MM.1S (cell line): ENCODE data around the gene MED15.
"Not testable (repeated sequence)": the region's sequence is repeated elsewhere in the genome, so short reads cannot be mapped to it uniquely, and the experiment has no call there.

Experiments used
- DNase-seq: peaks from one replicate; pipeline ENCODE4 v3.0.0-alpha.2; 2015
- H2AFZ ChIP-seq: fragments of 300-600 bp; sonication (generic); 2 replicates; pipeline ENCODE4 v1.6.0; 2016; ENCODE audit warnings: antibody characterized with exemption, low read length
- H3F3A ChIP-seq: fragments of 300-600 bp; sonication (generic); 2 replicates; pipeline ENCODE4 v1.6.1; 2016; ENCODE audit warnings: mild to moderate bottlenecking, antibody characterized with exemption, low read length, moderate library complexity, mixed read lengths; ENCODE audit not compliant: insufficient read depth
- H3K27ac ChIP-seq: fragments of 300-600 bp; sonication (generic); 2 replicates; pipeline ENCODE4 v1.5.1; 2016; ENCODE audit warnings: mild to moderate bottlenecking, low read length
- H3K27me3 ChIP-seq: fragments of 300-600 bp; sonication (generic); replicated peaks from 2 replicates; pipeline ENCODE4 v1.6.0; 2016; ENCODE audit warnings: low read length; ENCODE audit not compliant: insufficient read depth
- H3K36me3 ChIP-seq: fragments of 300-600 bp; sonication (generic); replicated peaks from 2 replicates; pipeline ENCODE4 v1.6.1; 2016; ENCODE audit warnings: mild to moderate bottlenecking, low read length, mixed read lengths; ENCODE audit not compliant: insufficient read depth
- H3K4me1 ChIP-seq: fragments of 300-600 bp; sonication (generic); 2 replicates; pipeline ENCODE4 v1.6.1; 2016; ENCODE audit warnings: low read length, mixed read lengths
- H3K4me2 ChIP-seq: fragments of 300-600 bp; sonication (generic); 2 replicates; pipeline ENCODE4 v1.6.0; 2016; ENCODE audit warnings: low read depth, low read length
- H3K4me3 ChIP-seq: fragments of 300-600 bp; sonication (generic); 2 replicates; pipeline ENCODE4 v1.5.1; 2016; ENCODE audit warnings: low read length, mixed read lengths
- H3K79me2 ChIP-seq: fragments of 300-600 bp; sonication (generic); 2 replicates; pipeline ENCODE4 v1.6.1; 2016; ENCODE audit warnings: mixed run types, low read length, mixed read lengths
- H3K9ac ChIP-seq: fragments of 300-600 bp; sonication (generic); 2 replicates; pipeline ENCODE4 v1.6.1; 2016; ENCODE audit warnings: low read length, mixed read lengths
- H3K9me2 ChIP-seq: fragments of 300-600 bp; sonication (generic); replicated peaks from 2 replicates; pipeline ENCODE4 v1.6.1; 2016; ENCODE audit warnings: mild to moderate bottlenecking, low read length, mixed read lengths; ENCODE audit not compliant: insufficient read depth
- H3K9me3 ChIP-seq: fragments of 300-600 bp; sonication (generic); replicated peaks from 2 replicates; pipeline ENCODE4 v1.6.1; 2016; ENCODE audit warnings: mild to moderate bottlenecking, low read length, mixed read lengths; ENCODE audit not compliant: insufficient read depth
- H4K20me1 ChIP-seq: fragments of 300-600 bp; sonication (generic); 2 replicates; pipeline ENCODE4 v1.6.1; 2016; ENCODE audit warnings: mild to moderate bottlenecking, low read length, moderate library complexity, mixed read lengths; ENCODE audit not compliant: insufficient read depth
- EZH2 ChIP-seq: fragments of 300-600 bp; sonication (generic); optimal IDR thresholded peaks from 2 replicates; pipeline ENCODE3; 2017; ENCODE audit warnings: low read depth, mild to moderate bottlenecking, antibody characterized with exemption, low read length, mixed read lengths
- EZH2phosphoT487 ChIP-seq: fragments of 300-600 bp; sonication (generic); IDR thresholded peaks from 2 replicates; pipeline ENCODE4 v1.6.1; 2018; ENCODE audit warnings: antibody characterized with exemption, low read length
- TF ChIP-seq, protein P1 (sequence below): fragments of 300-600 bp; sonication (generic); IDR thresholded peaks from 2 replicates; pipeline ENCODE4 v1.5.1; 2016; ENCODE audit warnings: antibody characterized with exemption, low read length, mixed read lengths

The MED15 gene

DNA sequence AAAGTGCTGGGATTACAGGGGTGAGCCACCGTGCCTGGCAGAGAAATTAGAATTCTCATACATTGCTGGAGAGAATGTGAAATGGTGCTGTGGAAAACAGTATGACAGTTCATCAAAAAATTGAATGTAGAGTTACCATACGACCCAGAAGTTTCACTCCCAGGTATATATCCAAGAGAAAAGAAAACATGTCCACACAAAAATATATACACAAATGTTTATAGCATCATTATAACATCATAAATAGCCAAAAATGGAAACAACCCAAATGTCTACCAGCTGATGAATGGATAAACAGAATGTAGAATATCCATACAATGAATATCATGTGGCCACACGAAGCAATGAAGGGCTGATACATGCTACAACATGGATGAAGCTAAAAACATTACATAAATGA lies 34.6 kb downstream of the MED15 start:
- Histone ChIP-seq H4K20me1 (peaks cover 7% of the 10 kb centered on the region; the same call in 1 of the 2 replicates), H3K4me2 (no peak overlapping the region), H3K36me3 (no peaks in the 10 kb centered on the region; the same call in 1 of the 2 replicates), H3K27me3 (no peaks in the 10 kb centered on the region), H3K4me3 (no peak overlapping the region), H3K79me2 (peaks cover 75% of the 10 kb centered on the region), H3K9ac (no peak overlapping the region), H3F3A (no peaks in the 10 kb centered on the region), H3K27ac (no peak overlapping the region), H3K9me2 (no peaks in the 10 kb centered on the region), H3K9me3 (no peaks in the 10 kb centered on the region), H3K4me1 (no peaks in the 10 kb centered on the region), H2AFZ (no peak overlapping the region)
- no peak for TF ChIP-seq EZH2
- no peak for TF ChIP-seq EZH2phosphoT487
- TF ChIP-seq, protein P1, sequence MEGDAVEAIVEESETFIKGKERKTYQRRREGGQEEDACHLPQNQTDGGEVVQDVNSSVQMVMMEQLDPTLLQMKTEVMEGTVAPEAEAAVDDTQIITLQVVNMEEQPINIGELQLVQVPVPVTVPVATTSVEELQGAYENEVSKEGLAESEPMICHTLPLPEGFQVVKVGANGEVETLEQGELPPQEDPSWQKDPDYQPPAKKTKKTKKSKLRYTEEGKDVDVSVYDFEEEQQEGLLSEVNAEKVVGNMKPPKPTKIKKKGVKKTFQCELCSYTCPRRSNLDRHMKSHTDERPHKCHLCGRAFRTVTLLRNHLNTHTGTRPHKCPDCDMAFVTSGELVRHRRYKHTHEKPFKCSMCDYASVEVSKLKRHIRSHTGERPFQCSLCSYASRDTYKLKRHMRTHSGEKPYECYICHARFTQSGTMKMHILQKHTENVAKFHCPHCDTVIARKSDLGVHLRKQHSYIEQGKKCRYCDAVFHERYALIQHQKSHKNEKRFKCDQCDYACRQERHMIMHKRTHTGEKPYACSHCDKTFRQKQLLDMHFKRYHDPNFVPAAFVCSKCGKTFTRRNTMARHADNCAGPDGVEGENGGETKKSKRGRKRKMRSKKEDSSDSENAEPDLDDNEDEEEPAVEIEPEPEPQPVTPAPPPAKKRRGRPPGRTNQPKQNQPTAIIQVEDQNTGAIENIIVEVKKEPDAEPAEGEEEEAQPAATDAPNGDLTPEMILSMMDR: no peak
- DNase-seq: no peak

DNA sequence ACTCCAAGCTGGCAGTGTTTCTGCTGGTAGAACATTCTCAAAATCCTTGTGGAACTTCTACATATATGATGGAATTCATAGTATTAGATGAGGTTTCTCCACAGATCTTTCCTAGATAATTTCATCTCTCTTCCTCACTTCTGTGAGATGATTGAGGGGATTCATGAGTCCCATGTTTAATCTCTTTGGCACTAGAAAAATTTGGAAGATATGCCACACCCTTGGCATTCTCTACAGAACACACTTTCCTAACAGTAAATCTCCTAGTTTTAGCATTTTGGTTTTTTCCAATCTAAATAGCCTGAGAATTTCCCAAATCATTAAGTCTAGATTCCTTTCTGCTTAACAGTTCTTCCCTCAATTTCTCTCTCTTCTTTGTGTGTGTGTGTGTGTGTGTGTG lies 35.3 kb downstream of the MED15 start:
- TF ChIP-seq EZH2 (no peak), EZH2phosphoT487 (no peak)
- TF ChIP-seq, protein P1: no peak
- Histone ChIP-seq H3K4me2 (no peak overlapping the region), H3K4me1 (no peaks in the 10 kb centered on the region), H3K27me3 (no peaks in the 10 kb centered on the region), H3K4me3 (no peak overlapping the region), H3K27ac (no peak overlapping the region), H3K36me3 (no peaks in the 10 kb centered on the region; the same call in 1 of the 2 replicates), H3K9me3 (no peaks in the 10 kb centered on the region), H4K20me1 (peaks cover 7% of the 10 kb centered on the region; the same call in 1 of the 2 replicates), H3K79me2 (peaks cover 73% of the 10 kb centered on the region), H3K9me2 (no peaks in the 10 kb centered on the region), H3F3A (no peaks in the 10 kb centered on the region), H3K9ac (no peak overlapping the region), H2AFZ (no peak overlapping the region)
- DNase-seq: no peak

DNA sequence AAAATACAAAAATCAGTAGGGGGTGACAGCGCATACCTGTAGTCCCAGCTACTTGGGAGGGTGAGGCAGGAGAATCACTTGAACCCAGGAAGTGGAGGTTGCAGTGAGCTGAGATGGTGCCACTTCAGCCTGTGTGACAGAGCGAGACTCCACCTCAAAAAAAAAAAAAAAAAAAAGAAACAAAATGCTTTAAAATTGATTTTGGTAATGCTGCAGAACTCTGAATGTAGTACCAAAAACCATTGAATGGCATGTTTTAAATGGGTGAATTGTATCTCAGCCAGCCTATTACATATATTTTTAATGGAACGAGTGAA lies 37.9 kb downstream of the MED15 start:
- not testable (repeated sequence) for H3K4me2 ChIP-seq, H3K9ac ChIP-seq, H3K27ac ChIP-seq, H3K4me1 ChIP-seq, DNase-seq, H3K27me3 ChIP-seq, H3K36me3 ChIP-seq, H3K4me3 ChIP-seq, H3F3A ChIP-seq, H3K9me3 ChIP-seq, H3K9me2 ChIP-seq, H2AFZ ChIP-seq
- H4K20me1 ChIP-seq: peaks cover 14% of the 10 kb centered on the region; the same call in 1 of the 2 replicates
- H3K79me2 ChIP-seq: peaks cover 78% of the 10 kb centered on the region

DNA sequence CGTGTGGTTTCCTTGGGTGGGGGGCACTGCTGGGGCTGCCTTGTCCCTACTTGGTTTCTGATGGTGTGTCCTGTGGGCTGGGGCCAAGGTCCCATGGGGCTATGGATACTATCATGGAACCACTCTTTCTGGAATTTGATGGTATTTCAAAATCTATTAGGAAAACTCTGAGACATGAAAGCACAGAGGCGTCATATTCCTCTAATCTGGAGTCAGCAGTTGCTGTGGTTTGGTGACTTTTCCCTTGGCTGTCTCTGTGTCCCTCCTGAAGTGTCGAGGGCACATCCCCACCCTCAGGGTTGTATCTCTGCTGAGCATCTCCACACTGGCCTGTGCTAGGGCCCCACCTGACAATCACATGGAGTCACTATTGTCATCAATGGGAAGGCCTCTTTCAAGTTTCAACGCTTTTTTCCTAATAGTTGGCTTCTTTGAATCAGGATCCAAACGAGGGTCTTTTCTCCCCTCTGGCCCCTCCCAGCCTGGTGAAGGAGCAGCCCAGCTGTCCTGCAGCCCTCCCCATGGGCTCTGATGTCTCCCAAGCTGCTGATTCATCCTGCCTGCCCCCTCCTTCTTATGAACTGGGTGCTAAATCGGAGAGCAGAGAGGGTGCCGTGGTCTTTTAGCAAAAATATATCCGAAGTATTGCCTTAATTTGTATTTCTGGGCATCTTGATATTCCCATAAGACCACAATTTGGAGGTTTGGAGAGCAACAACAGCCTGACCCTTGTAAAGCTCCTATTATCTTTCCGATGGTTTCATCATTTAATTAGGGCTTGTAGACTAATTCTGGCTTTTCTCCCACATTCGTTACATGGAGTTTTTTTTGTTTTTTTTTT lies 38.5 kb downstream of the MED15 start:
- Histone ChIP-seq H3K79me2 (peaks cover 80% of the 10 kb centered on the region), H3K36me3 (no peaks in the 10 kb centered on the region), H4K20me1 (peaks cover 11% of the 10 kb centered on the region; the same call in 1 of the 2 replicates)

More for the DNA sequence above, 38.5 kb downstream of the MED15 start:
- no peak overlapping the region for H3K4me3 ChIP-seq
- H3K4me1 ChIP-seq: no peaks in the 10 kb centered on the region
- no peak overlapping the region for H2AFZ ChIP-seq
- H3K27me3 ChIP-seq: no peaks in the 10 kb centered on the region
- no peak overlapping the region for H3K4me2 ChIP-seq
- DNase-seq: no peak
- TF ChIP-seq, protein P1: no peak
- no peak for TF ChIP-seq EZH2phosphoT487
- no peak for TF ChIP-seq EZH2
- H3K9me2 ChIP-seq: no peaks in the 10 kb centered on the region
- H3K27ac ChIP-seq: no peak overlapping the region
- H3K9ac ChIP-seq: no peak overlapping the region
- no peaks in the 10 kb centered on the region for H3F3A ChIP-seq
- no peaks in the 10 kb centered on the region for H3K9me3 ChIP-seq
